Ureter (tissue), 1 donor: ENCODE measurements around the gene DTX3L. TPM values are rescaled to one million over a fixed set of nuclear protein-coding genes. Genes with fewer than 3 reads are reported as not detected.
A peak's percentile ranks its signal among the peaks of the same experiment; 100 is the strongest.

Experiments
- DNase-seq: peaks from one replicate; pipeline ENCODE4 v3.0.0-alpha.2; 2020; ENCODE audit warnings: low spot score
- total RNA-seq: library from RNA; stranded (reverse); gene quantifications from one replicate; pipeline ENCODE4 v1.2.4, GENCODE V29; 2023
- donor health status: DM: yes; HTN: yes; CAD: no.

The DTX3L gene
- total RNA-seq: 42.1 TPM

- peak; percentile 86 for DNase-seq
Measured at GRCh38 chr3:122564155-122564912, at the start of gene DTX3L, which contains the start of gene PARP9. Gene DTX3L, plus strand, starts transcription at chr3:122564338. Its CDS starts 89 bp downstream, at chr3:122564427. Gene PARP9, minus strand, starts transcription at chr3:122564300. Its CDS starts 4,680 bp downstream, at chr3:122559620.

- DNase-seq: no peak
Measured at GRCh38 chr3:122515020-122515468, 49.1 kb upstream of the DTX3L start.

- DNase-seq: no peak
Measured at GRCh38 chr3:122515870-122516269, 48.3 kb upstream of the DTX3L start.

GRCh38 chr3:122516846-122517360 lies 47.2 kb upstream of the DTX3L start:
- no peak for DNase-seq

GRCh38 chr3:122519693-122520092 lies 44.4 kb upstream of the DTX3L start:
- DNase-seq: no peak

- no peak for DNase-seq
Measured at GRCh38 chr3:122520861-122521260, 43.3 kb upstream of the DTX3L start.

GRCh38 chr3:122523317-122523716 lies 40.8 kb upstream of the DTX3L start:
- DNase-seq: no peak

GRCh38 chr3:122530164-122530563 lies 34.0 kb upstream of the DTX3L start:
- no peak for DNase-seq

GRCh38 chr3:122533480-122533879 lies 30.7 kb upstream of the DTX3L start:
- DNase-seq: no peak

GRCh38 chr3:122533931-122534334 lies 30.2 kb upstream of the DTX3L start:
- no peak for DNase-seq

- DNase-seq: no peak
Measured at GRCh38 chr3:122535964-122536631, 28.0 kb upstream of the DTX3L start.

- no peak for DNase-seq
Measured at GRCh38 chr3:122536632-122537001, 27.5 kb upstream of the DTX3L start.

GRCh38 chr3:122538956-122539490 lies 25.1 kb upstream of the DTX3L start:
- DNase-seq: no peak

GRCh38 chr3:122546151-122546550 lies 18.0 kb upstream of the DTX3L start:
- no peak for DNase-seq

GRCh38 chr3:122548076-122548475 lies 16.1 kb upstream of the DTX3L start:
- no peak for DNase-seq

- DNase-seq: no peak
Measured at GRCh38 chr3:122548619-122549018, 15.5 kb upstream of the DTX3L start.

GRCh38 chr3:122553171-122553570 lies 11.0 kb upstream of the DTX3L start:
- DNase-seq: no peak

- DNase-seq: no peak
Measured at GRCh38 chr3:122555275-122556071, 8.7 kb upstream of the DTX3L start.

- no peak for DNase-seq
Measured at GRCh38 chr3:122557356-122557755, 6.8 kb upstream of the DTX3L start.

- DNase-seq: no peak
Measured at GRCh38 chr3:122558605-122559004, 5.5 kb upstream of the DTX3L start.

GRCh38 chr3:122559906-122560305 lies 4.2 kb upstream of the DTX3L start:
- DNase-seq: no peak

GRCh38 chr3:122560680-122561079 lies 3.5 kb upstream of the DTX3L start:
- DNase-seq: peak; percentile 52
